Nucleus accumbens (tissue), 56 donors: ENCODE data around the gene NTM.

Source experiments
- DNase-seq, 56 donors: peaks; one replicate each; lab custom pipeline; 2025; lab: John Stamatoyannopoulos, UW

Gene NTM

GRCh38 chr11:131626788-131627187 is 256.4 kb downstream of the NTM start:
- DNase-seq = no peak

DNA sequence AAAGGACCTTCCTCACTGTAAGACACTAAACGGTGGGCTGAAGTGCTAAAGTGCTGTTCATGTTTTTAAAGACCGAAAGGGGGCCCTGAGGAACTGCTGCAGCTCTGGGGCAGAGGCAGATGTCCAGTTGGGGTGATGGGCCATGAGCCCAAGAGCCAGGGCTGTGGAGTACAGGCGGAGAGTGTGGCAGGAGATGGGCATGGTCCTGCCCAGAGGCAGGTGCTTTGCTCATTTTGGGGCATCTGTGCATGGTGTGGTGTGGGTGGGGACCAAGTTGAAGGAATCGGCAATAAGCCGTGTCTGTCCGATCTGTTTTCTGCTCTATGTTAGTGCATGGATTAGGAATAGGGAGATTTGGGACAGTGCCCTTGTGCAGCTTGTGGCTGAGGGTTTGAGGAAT is 258.3 kb downstream of the NTM start:
- DNase-seq = no peak

DNA sequence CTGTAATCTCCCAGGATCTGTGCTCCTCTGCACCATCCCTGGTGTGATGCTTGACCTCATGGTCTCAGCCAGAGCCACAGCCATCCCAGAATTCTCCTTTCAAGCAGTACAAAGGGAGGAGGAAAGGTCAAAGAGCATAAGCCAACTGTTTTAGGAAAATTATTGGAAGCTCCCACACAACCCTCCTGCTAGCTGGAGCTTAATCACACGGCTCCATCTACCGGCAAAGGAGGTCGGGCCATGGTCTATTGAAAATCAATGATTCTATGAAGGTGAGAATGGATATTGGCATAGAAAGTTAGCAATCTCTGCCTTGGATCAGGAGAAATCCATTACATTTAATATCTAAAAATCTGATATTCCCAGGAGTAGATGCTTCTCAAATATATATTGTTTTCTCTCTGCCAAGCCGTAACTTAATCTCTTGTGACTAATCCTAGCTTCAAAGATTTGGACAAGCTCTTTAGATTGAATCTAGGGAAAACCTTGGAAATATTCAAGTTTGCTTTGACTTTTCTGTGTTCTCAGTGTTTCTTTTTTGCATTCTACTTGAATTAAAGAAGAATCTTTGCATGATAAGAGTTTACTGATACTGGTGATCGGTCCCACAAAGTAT is 259.6 kb downstream of the NTM start:
- DNase-seq = peak in 3 of 56 donors; percentile 16 to 27 (median 25)

DNA sequence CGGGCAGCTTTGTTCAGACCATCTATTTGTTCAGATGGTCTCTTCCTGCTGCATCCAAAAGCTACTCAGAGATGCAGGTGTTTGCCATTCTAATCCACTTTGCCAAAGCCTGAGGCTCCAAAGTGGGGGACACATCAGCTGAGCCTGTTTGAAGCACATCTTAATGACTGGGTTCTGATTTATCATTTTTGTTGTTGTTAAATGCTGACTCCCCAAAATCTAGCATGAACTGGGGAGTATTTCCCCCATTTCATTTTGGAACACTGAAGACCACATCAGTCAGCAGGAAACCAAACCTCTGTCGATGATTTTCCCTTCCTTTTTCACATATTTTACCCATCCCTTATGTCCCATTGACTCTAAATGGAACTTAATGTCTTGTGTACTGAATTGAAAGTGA is 262.6 kb downstream of the NTM start:
- DNase-seq = no peak

DNA sequence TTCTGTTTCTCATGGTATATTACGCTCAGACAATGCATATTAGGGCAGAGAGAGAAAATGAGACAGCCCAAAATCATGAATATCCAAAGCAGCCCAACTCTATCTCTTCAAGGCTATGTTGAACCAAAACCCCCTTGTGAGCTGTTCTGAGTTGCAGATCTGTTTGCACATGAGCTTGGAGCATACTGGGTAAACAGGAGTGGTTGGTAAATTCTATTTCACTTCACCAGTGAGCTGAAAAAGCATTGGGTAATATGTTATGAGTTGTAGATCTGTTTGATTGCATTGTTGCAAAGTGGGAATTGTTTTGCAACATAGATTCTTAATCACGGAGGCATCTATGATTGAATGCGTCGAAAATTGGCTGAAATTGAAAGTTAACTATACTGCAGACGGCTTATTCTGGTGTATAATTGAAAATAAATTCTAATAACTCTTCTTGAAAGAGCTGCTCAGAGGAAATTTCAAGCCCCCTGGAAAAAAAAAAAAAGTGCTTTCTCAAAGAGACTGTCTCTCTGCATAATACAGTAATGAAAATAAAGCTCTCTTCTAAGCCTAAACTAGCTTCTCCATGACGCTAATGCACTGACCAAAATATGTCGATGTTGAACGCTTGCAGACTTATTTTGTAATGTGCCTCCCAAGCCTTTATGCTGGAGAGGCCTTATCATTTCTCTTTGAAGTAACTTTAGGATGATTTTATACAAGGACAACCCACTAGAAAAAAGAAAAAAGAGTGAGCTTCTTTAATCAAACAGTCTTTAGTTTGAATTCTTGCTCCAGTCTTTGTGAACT is 263.7 kb downstream of the NTM start:
- DNase-seq = no peak

- DNase-seq = no peak
Observed at GRCh38 chr11:131637469-131638175, 267.2 kb downstream of the NTM start.

DNA sequence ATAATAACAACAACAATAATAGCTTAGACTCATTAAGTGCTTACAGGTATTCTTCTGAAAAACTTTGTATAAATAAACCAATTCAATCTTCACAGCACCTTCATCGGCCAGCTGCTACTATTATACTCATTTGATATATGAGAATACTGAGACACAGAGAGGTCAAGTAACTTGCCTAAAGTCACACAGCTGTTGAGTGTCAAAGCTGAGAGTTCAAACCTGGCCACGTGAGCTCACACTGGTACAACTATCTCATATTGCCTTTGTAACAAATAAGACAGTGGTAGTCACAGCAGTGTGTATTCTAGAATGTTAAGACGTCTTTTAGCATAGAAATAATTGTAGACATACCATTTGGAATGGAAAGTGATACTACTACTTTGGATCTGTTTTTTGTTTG is 268.5 kb downstream of the NTM start:
- no peak for DNase-seq

DNA sequence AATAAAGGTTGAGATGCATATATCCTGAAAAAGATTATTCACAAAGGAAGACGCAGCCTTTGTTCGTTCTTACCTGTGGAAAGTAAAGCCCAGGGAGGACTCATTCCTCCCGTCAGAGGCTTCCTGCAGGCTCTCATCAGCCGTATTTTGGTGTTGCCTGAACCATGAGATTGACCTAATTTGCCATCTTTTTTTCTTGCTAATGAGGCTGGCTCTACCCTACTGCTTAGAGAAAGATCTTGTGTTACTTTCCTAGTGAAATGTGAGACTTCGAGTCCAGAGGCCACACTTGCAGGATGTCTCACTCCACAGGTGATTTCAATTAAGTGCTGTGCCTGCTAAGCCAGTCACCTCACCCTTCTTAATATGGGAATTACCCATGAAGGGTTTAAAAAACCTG is 269.9 kb downstream of the NTM start:
- DNase-seq = no peak

GRCh38 chr11:131642756-131643531 is 272.5 kb downstream of the NTM start:
- DNase-seq = peak in 1 of 56 donors; percentile 33

GRCh38 chr11:131644204-131644795 is 273.9 kb downstream of the NTM start:
- no peak for DNase-seq

DNA sequence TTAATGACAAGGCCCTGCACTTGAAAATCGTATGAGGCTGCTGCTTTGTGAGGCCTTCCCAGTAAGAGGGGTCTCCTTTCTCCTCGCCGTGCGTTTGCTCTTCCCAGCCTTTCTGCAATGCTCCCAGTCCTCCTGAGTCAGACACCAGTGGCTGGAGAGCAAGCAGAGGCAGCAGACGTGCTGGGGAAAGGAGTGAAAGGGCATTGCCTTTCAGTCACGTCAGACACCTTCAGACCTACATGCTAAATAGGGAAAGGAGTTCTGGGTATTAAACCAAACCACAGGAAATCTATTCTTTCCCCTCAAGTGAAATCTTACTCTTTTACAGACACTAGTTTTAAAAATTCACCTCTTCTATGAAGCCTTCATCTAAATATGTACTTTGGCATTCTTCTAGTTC is 274.8 kb downstream of the NTM start:
- DNase-seq = no peak

DNA sequence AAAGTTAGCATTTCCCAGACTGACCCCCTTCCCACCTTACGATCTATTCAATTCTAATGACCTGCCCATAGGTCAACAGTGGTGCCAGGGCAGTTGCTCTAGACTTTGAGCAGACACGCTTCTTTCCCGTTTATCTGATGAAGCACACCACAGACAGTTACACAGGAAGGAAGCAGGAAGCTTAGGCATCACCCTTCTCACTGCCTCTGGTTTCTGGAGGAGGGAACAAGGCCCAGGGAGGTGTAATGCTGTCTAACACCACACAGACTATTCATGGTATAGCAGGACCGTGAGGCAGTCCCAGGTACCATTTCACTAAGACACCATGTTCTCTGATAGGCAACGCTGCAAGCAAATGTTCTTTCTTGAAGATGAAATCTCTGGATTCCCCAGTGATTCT is 279.4 kb downstream of the NTM start:
- no peak for DNase-seq

- no peak for DNase-seq
Observed at GRCh38 chr11:131652231-131652630, 281.8 kb downstream of the NTM start.

GRCh38 chr11:131653260-131653659 is 282.8 kb downstream of the NTM start:
- peak in 7 of 56 donors; percentile 19 to 40 (median 32) for DNase-seq

GRCh38 chr11:131654849-131655248 is 284.4 kb downstream of the NTM start:
- DNase-seq = no peak

GRCh38 chr11:131656179-131656838 is 285.9 kb downstream of the NTM start:
- DNase-seq = peak in 1 of 56 donors; percentile 30

DNA sequence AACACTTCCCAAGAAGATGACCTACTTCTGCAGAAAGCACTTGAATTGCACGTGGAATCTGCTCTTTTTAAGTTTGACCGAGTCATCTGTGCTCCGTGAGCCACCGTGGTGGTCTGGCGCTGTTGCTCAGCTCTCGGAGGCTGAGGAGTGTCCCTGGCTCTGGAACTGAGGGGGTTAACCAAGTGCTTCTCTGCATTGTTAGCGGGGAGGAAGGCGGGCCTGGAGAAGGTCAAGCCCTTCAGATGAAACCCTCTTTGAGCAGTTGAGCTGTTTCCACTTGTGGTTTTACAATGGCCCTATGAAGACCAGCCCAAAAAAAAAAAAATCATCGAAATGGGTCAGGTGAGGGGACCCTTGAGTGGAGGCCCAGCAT is 286.4 kb downstream of the NTM start:
- no peak for DNase-seq

GRCh38 chr11:131658414-131658813 is 288.0 kb downstream of the NTM start:
- no peak for DNase-seq

- DNase-seq = no peak
Observed at GRCh38 chr11:131658952-131659351, 288.5 kb downstream of the NTM start.

GRCh38 chr11:131659931-131660330 is 289.5 kb downstream of the NTM start:
- no peak for DNase-seq
